ENCODE results near the gene ABCB11.

ABCB11 gene

GRCh38 chr2:169006665-169007064 is 24.5 kb downstream of the ABCB11 start:
- no peak for DNase-seq

- DNase-seq: no peak
These were observed 25.1 kb downstream of the ABCB11 start for GRCh38 chr2:169005994-169006393.

GRCh38 chr2:169005080-169005598 is 26.0 kb downstream of the ABCB11 start:
- DNase-seq: no peak

DNA sequence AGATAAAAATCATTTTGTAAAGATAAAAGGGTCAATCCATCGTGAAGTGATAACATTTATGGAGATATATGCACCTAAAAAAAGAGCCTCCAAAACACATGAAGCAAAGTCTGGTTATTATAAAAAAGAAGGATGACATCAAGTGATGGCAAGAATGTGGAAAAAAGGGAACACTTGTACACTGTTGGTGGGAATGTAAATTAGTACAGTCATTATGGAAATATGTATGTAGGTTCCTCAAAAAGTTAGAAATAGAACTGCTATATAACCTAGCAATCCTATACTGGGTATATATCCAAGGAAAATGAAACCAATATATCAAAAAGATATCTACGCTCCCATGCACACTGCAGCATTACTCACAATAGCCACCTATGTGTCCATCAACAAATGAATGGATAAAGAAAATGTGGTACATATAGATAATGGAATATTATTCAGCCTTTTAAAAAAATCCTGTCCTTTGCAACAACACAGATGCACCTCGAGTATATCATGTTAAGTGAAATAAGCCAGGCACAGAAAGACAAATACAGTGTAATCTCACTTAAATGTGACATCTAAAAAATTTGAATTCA is 28.9 kb downstream of the ABCB11 start:
- DNase-seq: peak; percentile 16

DNA sequence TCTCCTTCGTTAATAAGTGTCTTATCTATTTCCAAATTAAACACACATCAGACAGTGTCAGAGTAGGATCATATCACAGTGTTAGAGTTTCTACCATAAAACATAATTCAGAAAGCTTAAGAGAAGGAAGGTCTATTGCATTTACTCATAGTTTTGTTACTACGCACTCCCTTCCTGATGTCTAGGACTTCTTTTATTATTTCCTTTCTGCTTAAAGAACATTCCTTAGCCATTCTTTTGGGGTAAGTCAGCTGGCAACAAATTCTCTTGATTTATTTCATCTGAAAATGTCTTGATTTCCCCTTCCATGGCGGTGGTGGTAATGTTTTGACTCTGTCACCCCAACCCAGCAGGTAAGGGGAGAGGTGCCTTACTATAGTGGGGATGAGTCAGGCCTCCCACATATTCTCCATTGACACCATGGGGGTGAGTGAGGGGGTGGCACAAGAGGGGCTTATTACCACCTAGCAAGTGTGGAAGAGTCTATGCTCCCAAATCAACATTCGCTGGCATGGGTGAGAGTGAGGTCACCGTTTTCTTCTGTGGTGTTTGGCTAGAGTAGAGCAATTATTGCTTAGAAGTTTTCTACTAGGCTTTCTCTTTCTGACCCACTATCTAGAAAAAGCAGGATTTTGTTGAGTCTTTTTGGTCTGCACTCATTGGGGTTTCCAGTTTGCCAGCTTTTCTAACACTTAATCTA is 29.9 kb downstream of the ABCB11 start:
- DNase-seq: peak; percentile 67

DNA sequence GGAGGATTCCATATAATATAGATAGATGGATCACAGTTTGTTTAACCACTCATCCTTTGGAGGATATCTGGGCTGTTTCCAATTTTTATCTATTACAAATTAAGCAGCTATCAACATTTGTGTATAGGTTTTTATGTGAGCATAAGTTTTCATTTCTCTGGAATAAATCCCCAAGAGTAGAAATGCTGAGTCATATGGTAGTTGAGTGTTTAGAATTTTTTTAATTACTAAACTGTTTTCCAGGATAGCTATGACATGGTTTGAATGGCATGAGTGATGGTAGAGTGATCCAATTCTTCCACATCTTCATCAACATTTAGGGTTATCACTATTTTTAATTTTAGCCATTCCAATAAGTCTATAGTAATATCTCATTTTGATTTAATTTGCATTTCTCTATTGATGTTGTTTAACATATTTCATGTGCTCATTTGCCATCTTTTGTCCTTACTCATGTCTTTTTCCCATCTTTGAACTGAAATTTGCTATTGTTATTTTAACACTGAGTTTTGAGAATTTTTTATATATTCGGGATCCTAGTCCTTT is 31.4 kb downstream of the ABCB11 start:
- peak; percentile 57 for DNase-seq

- no peak for DNase-seq
These were observed 32.4 kb downstream of the ABCB11 start for GRCh38 chr2:168998609-168999211.

- DNase-seq: peak; percentile 56
These were observed 33.3 kb downstream of the ABCB11 start for GRCh38 chr2:168997794-168998193.

DNA sequence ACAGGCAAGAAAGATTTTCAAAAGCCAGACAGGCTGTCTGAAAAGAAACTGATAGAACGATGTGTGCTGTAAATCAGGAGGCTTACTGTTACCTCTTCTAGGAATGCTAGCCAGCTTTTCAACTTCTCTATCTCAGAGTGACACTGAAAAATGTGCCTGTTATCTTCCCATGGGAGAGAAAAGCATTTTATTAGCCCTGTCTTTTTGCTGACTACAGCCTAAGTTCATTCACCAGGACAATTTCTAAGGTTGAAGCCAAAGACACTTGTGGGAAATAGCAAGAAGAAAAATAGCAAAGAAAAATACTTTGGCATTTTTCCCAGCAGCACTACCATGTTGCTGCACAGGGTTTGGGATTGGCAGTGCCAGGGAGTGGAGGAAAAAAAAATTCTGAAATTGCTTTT is 34.0 kb downstream of the ABCB11 start:
- peak; percentile 19 for DNase-seq

- no peak for DNase-seq
These were observed 35.4 kb downstream of the ABCB11 start for GRCh38 chr2:168995744-168996143.

- DNase-seq: peak; percentile 6
These were observed 37.6 kb downstream of the ABCB11 start for GRCh38 chr2:168993538-168993937.

- DNase-seq: peak; percentile 48
These were observed 38.4 kb downstream of the ABCB11 start for GRCh38 chr2:168992591-168993349.

GRCh38 chr2:168992026-168992425 is 39.1 kb downstream of the ABCB11 start:
- peak; percentile 60 for DNase-seq

GRCh38 chr2:168988755-168989154 is 42.4 kb downstream of the ABCB11 start:
- DNase-seq: no peak

GRCh38 chr2:168986398-168986943 is 44.7 kb downstream of the ABCB11 start:
- no peak for DNase-seq

DNA sequence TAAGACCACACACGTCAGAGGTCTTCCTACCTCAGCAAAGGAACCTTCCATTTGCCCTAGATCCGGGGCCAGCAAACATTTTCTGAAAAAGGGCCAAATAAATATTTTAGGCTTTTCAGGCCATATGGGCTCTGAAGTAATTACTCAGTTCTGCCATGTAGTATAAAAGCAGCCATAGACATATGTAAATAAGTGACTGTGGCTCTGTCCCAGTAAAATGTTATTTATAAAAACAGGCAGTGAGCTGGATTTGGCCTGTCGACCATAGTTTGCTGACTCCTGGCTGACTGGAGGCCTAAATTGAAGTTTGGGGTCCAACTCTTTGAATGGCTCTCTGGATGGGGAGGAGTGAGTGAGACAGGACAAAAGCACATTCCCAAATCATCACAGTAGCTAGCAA is 49.5 kb downstream of the ABCB11 start:
- DNase-seq: no peak

- no peak for DNase-seq
These were observed 52.7 kb downstream of the ABCB11 start for GRCh38 chr2:168978461-168978861.

- no peak for DNase-seq
These were observed 53.5 kb downstream of the ABCB11 start for GRCh38 chr2:168977608-168978007.

- no peak for DNase-seq
These were observed 55.0 kb downstream of the ABCB11 start for GRCh38 chr2:168976034-168976654.

GRCh38 chr2:168974428-168974827 is 56.7 kb downstream of the ABCB11 start:
- DNase-seq: no peak

DNA sequence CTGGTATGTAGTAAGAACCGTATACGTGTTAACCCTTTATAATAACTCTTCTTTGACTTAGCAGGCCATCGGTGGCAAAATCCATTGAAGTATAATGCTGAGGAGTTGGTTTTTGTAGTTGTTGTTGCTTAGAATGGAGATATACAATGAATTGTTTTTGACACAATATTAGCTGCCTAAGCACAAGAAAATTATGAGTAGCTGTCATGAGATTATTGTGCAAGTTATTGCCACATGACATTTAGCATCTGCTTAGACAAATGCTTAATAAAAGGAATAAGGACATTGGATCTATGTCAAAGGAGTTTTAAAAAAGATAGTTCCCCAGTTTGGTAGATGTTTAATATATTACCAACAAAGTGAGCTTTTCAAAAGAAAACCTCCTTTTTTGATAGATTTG is 59.9 kb downstream of the ABCB11 start:
- no peak for DNase-seq

GRCh38 chr2:168970711-168971233 is 60.4 kb downstream of the ABCB11 start:
- no peak for DNase-seq
